Measurements from ENCODE around the gene SMURF1. TPM values are rescaled to one million over a fixed set of nuclear protein-coding genes. Genes with fewer than 3 reads are reported as not detected.
A peak's percentile ranks its signal among the peaks of the same experiment; 100 is the strongest.
"Not testable (repeated sequence)": the region's sequence is repeated elsewhere in the genome, so short reads cannot be mapped to it uniquely, and the experiment has no call there.

SMURF1 gene
- total RNA-seq, 2 donors from 2014 or later, result 33.8 to 40.9 TPM

DNA sequence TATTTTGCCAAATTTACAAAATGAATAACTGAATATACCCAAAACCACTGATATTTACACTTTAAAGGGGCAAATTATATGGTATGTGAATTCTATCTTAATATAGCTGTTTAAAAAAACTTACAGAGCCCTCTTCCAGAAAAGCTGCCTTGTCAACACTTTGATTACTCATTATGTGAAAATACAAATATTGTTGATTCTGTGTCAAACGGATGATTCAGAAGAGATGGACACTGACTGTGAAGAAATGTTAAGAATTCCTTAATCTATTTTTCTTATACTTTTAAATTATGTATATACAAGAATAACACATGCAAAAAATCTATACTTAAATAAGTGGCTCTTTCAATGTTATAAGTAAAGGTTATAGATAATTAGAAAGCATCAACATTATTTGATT lies 41.5 kb downstream of the SMURF1 start:
- H3K27me3 ChIP-seq (replicated peaks; ENCODE audit: insufficient read depth), result no peaks in the 10 kb centered on the region
- peaks cover 36 to 83% of the 10 kb centered on the region in 2 donors for H3K4me1 ChIP-seq (ENCODE audit: control insufficient read depth in 1 of 2, low read depth in 2 of 2)
- H3K27ac ChIP-seq, result peak overlapping the region in 1 of 2 donors; percentile 42
- H3K4me3 ChIP-seq, result no peak overlapping the region
- no peaks in the 10 kb centered on the region for H3K9me3 ChIP-seq
- ATAC-seq (ENCODE audit: insufficient number of reproducible peaks, low FRiP score, low read depth) (no peak), DNase-seq (ENCODE audit: low spot score) (no peak)
- no peaks in the 10 kb centered on the region for H3K36me3 ChIP-seq
- no peak for TF ChIP-seq CTCF (IDR thresholded peaks at IDR 0.05)

GRCh38 chr7:99101516-99101915 lies 42.4 kb downstream of the SMURF1 start:
- not testable (repeated sequence) for DNase-seq (ENCODE audit: low spot score)

GRCh38 chr7:99099499-99100077 lies 44.3 kb downstream of the SMURF1 start:
- TF ChIP-seq CTCF (IDR thresholded peaks at IDR 0.05), result no peak
- no peaks in the 10 kb centered on the region for H3K27me3 ChIP-seq (replicated peaks; ENCODE audit: insufficient read depth)
- peak overlapping the region; percentile 57 to 70 for H3K27ac ChIP-seq
- no peaks in the 10 kb centered on the region for H3K9me3 ChIP-seq
- H3K36me3 ChIP-seq, result no peaks in the 10 kb centered on the region
- ATAC-seq (ENCODE audit: insufficient number of reproducible peaks, low FRiP score, low read depth) (peak; percentile 10), DNase-seq (ENCODE audit: low spot score) (no peak)
- peak overlapping the region; percentile 41 for H3K4me3 ChIP-seq
- H3K4me1 ChIP-seq (ENCODE audit: control insufficient read depth in 1 of 2, low read depth in 2 of 2), result peaks cover 28 to 79% of the 10 kb centered on the region in 2 donors

More at GRCh38 chr7:99101516-99101915, 42.4 kb downstream of the SMURF1 start:
- not testable (repeated sequence) for H3K27me3 ChIP-seq (replicated peaks; ENCODE audit: insufficient read depth); ATAC-seq (ENCODE audit: insufficient number of reproducible peaks, low FRiP score, low read depth); H3K27ac ChIP-seq; H3K36me3 ChIP-seq; H3K4me3 ChIP-seq; H3K9me3 ChIP-seq
- peaks cover 33 to 80% of the 10 kb centered on the region in 2 donors for H3K4me1 ChIP-seq (ENCODE audit: control insufficient read depth in 1 of 2, low read depth in 2 of 2)

DNA sequence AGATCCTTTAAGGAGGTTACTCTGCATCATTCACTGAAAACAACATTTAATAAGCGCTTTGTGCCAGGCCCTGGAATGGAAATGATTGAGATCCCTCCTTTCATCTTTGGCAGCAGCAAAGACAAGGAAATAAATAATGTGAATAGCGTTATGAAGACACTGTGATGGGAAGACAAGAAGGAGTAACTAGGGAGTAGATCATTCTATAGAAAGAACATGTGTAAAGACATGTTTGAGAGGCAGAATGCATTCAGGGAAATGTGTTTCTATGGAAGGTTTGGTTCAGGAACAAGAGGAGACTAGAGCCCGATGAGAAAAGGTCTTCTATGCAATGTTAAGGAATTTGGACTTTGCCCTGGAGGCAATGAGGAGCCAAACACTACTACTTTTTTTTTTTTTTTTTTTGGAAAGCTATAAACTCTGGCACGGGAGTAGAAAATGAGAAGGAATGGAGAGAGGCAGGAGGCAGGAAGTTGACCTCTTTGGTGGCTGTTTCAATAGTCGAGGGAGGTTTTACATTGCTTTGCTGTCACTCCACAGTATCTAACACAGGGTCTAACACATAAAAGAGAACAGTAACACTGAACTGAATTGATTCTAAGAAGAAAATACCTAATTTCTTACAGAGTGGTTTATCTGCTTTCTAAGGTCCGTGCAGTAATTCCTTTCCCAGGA lies 44.9 kb downstream of the SMURF1 start:
- no peak for TF ChIP-seq CTCF (IDR thresholded peaks at IDR 0.05)
- Histone ChIP-seq H3K4me3 (peak overlapping the region; percentile 41), H3K9me3 (no peaks in the 10 kb centered on the region), H3K27ac (peak overlapping the region; percentile 57 to 70), H3K4me1 (ENCODE audit: control insufficient read depth in 1 of 2, low read depth in 2 of 2) (peaks cover 27 to 79% of the 10 kb centered on the region in 2 donors), H3K27me3 (replicated peaks; ENCODE audit: insufficient read depth) (no peaks in the 10 kb centered on the region), H3K36me3 (no peaks in the 10 kb centered on the region)
- DNase-seq (ENCODE audit: low spot score) (no peak), ATAC-seq (ENCODE audit: insufficient number of reproducible peaks, low FRiP score, low read depth) (peak; percentile 39)

DNA sequence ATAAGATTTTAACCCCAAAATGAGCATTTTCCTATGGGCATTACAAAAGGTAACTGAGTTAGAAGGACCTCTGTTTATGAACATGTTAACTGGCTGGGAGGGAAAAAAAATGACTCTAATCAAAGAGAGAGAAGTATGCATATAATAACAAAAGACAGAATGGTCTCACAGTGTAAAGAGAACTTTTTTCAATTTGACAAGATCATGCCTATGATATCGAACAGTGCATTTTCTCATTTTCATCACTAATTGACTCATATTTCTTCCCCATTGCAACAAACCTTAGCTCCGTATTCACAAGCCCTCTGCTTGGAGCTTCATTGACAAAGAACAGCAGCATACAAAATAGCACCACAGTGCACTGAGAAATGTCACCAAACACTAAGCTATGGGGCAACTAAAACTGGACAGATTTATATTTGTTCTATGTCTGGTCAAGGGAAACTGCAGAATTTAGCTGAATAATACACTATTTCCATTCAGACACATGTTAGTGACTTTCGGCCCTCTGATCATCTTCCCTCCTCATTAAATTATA lies 45.6 kb downstream of the SMURF1 start:
- Histone ChIP-seq H3K27me3 (replicated peaks; ENCODE audit: insufficient read depth) (no peaks in the 10 kb centered on the region), H3K4me1 (ENCODE audit: control insufficient read depth in 1 of 2, low read depth in 2 of 2) (peaks cover 26 to 75% of the 10 kb centered on the region in 2 donors), H3K36me3 (no peaks in the 10 kb centered on the region), H3K4me3 (peak overlapping the region; percentile 7), H3K9me3 (no peaks in the 10 kb centered on the region), H3K27ac (peak overlapping the region; percentile 57 to 62)
- TF ChIP-seq CTCF (IDR thresholded peaks at IDR 0.05), result no peak
- ATAC-seq (ENCODE audit: insufficient number of reproducible peaks, low FRiP score, low read depth), result no peak
- DNase-seq (ENCODE audit: low spot score), result no peak
